Measurements from ENCODE around the gene CAPZA1.
A peak's percentile ranks its signal among the peaks of the same experiment; 100 is the strongest.
"Not testable (repeated sequence)": the region's sequence is repeated elsewhere in the genome, so short reads cannot be mapped to it uniquely, and the experiment has no call there.

CAPZA1 gene

DNA sequence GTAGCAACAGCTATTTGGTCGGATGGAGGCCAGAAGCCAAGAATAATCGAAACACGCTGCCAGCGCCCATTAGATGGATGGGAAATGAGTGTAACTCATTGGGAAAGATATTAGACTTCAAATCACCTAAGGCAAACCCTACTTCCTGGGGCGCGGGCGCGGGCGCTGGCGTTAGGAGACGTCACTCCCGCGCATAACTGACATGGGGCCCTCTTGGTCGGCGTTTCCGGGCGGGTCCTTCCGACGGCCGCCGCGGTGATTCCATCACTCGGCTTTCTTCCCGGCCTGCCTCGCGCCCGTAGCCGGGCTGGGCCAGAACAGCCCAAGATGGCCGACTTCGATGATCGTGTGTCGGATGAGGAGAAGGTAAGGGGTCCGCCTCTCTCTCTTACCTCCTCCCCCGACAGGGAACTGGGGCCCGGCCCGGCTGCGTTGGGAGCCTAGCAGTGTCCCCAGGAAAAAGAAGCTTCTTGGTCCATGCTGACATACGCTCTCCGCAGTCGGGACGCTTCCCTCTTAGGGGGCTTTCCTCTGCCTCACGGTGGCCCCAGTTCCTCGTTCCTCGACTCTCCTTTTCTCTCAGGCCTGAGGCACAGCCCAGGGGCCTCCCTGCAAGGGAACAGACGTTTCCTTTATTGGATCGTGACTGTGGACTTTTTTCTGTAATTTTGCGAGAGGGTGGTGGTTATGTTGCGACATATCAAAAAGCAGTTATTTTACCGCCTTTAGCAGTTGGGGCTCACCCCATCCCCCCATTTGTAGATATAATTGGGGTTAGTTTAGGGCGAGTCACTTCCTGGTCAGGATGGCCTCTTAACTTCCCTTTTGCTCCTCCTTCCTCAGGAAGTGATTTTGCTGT, at the start of gene CAPZA1:
CAPZA1 (plus strand) TSS at position 315 of the 859 bp plus-strand sequence; CDS start at position 328, 13 bp downstream.
- peak; percentile 87 for DNase-seq (ENCODE audit: low read depth)

DNA sequence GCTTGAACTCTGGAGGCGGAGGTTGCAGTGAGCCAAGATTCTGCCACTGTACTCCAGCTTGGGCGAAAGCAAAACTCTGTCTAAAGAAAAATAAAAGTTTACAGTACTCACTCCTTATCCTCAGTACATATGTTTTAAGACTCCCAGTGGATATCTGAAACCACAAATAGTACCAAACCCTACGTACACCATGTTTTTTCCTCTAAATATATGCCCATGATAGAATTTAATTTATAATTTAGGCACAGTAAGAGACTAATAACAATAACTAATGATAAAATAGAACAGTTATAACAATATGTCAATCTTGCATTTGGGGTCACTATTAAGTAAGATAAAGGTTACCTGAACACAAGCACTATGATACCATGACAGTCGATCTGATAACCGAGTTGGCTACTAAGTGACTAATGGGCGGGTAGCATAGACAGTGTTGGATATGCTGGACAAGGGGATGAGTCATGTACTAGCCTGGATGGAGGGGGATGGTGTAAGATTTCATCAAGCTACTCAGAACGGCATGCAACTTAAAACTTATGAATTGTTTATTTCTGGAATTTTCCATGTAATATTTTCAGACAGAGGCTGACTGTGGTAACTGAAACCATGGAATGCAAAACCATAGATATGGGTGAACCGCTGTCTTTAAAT, 44.4 kb upstream of the CAPZA1 start:
- DNase-seq (ENCODE audit: low read depth) = no peak

DNA sequence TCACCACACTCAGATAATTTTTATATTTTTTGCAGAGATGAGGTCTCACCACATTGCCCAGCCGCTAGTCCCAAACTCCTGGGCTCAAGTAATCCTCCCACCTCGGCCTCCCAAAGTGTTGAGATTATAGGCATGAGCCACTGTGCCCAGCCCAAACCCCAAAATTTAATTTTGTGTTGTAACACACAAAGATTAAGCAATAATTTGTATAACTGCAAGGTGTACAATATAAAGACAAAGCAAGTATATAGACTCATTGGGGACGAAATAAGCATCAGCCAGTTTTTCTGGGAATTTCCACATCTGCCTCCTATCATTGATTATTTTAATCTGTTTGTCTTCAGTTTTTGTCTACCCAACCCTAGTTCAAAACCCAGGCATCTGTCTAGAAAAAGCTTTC, 43.4 kb upstream of the CAPZA1 start:
- DNase-seq (ENCODE audit: low read depth) = no peak

DNA sequence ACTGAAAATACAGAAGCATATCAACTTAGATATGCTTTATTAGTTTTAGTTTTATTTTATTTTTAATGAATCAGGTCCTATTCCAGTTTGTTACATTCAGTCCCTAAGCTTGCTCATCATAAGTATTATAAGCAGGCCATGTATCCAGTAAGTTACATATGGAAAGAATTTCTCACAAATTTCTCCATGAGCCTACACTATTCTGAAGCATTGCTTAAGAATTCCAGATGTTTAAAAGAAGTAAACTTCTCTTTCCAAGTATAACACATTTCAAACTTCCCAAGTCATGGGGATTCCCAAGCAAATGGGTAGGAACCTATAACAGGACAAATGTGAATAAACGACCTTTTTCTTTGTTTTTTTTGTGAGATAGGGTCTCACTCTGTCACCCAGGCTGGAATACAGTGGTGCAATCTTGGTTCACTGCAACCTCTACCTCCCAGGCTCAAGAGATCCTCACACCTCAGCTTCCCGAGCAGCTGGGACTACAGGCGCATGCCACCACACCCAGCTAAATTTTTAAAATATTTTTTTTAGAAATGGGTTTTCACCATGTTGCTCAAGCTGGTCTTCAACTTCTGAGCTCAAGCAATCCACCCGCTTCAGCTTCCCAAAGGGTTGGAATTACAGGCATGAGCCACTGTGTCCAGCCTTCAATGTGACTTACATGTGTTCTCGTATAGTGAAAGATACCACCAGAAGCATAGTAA, 39.7 kb upstream of the CAPZA1 start:
- DNase-seq (ENCODE audit: low read depth) = no peak

DNA sequence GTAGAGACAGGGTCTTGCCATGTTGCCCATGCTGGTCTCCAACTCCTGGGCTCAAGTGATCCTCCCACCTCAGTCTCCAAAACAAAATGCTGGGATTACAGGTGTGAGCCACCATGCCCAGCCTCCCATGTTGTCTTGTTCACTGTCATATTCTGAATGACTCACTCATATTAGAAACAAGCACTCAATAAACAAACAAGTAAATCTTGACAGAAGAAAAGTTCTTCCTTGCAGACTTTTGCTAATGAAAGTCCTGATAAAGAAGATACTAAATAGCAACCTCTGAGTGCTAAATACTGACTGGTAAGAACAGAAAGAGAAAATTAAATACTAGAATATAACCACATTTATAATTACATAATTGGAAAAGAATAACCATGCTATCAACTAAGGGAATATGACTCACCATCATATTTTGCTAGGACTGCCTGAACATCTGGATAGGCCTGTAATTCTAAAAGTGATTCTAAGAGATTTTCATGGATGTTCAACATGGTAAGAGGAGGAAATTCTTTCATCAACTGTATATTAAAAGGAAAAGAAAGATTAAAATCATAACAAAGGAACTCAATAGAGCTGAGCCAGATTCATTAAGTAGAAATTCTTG, 37.9 kb upstream of the CAPZA1 start:
- DNase-seq (ENCODE audit: low read depth) = no peak

DNA sequence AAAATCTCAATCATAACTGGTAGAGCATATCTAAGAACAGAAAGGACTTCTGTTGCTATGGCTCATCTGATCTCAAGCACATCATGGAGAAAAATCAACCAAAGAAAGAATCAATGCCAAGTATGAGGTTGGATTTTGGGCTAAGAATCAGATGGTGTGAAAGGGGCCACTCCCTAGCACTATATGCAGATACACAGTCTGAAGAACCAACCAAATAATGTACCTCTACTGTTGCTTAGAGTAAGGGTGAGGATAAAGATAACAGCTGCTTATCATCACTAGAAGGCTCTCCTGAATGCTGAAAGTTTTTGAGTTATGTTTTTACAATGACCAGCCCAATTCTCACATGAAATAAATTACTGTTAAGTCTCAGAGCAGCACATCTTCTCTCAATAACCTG, 36.3 kb upstream of the CAPZA1 start:
- no peak for DNase-seq (ENCODE audit: low read depth)

DNA sequence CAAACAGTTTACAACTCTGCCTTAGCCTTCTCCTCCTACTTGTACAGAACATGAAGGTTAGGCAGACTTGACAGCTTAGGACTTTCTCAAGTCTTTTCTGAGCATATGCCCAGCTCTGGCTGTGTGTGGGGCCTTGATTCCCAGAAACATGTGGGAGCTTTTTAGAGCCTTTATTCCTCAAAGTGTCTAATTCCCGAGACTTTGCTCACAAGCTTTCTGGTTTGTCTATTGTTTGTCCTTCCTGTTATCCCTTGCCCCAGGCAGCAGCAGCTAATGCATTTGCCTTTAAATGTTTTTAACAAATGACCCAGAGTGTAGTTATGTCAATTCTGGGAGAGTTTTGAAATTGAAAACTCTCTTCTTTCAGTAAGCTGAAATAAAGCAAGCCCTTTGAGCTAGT, 29.9 kb upstream of the CAPZA1 start:
- DNase-seq (ENCODE audit: low read depth) = no peak

DNA sequence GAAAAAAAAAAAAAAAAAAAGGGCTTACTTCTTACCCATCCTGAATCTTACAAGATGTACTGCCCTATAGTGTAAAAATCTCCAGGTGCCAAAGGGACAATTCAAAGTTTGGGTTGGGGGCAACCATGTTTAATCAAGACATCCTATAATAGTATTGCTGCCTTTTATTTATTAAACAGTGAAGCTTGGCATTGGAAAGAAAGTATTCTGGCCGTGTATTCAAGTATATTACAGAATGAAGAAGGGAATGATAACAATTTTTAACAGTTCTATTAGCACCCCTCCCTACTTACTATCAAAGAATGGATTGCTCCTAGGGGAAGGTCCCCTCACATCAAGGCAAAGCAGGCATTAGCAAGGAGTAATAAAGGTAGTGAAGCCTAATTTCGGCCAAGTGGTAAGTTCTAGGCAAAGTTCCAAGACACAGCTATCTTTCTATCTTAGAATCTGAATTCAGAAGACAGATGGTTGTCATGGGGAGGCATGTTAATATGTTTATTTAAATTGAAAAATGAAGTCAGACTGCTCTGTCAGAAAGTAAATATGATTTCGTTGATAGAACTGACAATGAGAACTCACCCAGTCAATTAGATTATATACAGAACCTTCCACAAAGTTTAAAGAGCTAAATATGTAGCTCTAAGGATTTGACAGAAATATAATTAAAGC, 25.3 kb upstream of the CAPZA1 start:
- DNase-seq (ENCODE audit: low read depth) = no peak

DNA sequence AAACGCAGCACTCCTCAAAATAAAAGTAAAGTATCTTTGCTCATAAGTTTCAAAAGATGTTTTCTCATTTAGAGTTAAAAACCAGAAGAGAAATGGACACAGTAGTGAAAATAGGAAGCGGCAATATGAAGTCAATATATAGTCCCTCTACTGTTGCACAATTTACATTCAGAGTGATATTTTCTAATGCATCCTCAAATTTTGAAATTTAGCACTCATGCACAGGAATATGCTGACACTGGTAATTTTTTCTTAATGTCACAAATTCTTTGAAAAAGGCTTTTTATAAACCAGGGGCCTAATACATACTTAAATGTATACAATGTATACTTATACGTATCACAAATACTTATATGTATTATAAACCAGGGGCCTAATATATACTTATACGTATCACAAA, 20.2 kb upstream of the CAPZA1 start:
- no peak for DNase-seq (ENCODE audit: low read depth)

DNA sequence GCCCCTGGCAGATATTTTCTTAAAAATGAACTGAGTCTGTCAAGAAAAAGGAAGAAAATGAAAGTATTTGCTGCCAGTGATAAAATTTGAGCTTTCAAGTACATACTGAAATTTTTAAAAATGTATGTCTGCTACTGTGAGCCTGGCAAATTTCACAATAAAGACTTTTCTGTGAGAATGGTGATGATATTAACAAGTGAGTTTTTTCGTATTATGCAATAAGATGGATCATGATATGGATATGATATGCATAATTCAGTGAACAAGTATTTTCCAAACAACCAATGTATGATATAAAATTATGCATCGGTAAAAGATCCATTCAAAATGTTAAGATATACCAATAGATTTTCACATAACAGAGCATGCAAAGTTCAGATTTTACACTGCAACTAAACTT, 16.6 kb upstream of the CAPZA1 start:
- no peak for DNase-seq (ENCODE audit: low read depth)

DNA sequence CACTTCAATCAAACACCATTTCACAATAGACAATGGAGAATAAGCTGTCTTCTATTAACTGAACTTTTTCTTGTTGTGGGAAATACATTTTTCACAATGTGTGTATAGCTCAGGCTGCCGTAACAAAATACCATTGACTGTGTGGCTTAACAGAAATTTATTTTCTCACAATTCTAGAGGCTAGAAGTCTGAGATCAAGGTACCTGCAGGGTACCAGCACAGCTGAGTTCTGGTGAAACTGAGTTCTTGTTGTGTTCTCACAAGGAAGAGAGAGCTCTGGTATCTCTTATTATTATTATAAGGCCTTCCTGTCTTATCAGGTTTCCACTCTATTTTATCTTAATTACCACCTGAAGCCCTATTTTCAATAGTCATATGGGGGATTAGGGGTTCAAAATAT, 16.1 kb upstream of the CAPZA1 start:
- no peak for DNase-seq (ENCODE audit: low read depth)

DNA sequence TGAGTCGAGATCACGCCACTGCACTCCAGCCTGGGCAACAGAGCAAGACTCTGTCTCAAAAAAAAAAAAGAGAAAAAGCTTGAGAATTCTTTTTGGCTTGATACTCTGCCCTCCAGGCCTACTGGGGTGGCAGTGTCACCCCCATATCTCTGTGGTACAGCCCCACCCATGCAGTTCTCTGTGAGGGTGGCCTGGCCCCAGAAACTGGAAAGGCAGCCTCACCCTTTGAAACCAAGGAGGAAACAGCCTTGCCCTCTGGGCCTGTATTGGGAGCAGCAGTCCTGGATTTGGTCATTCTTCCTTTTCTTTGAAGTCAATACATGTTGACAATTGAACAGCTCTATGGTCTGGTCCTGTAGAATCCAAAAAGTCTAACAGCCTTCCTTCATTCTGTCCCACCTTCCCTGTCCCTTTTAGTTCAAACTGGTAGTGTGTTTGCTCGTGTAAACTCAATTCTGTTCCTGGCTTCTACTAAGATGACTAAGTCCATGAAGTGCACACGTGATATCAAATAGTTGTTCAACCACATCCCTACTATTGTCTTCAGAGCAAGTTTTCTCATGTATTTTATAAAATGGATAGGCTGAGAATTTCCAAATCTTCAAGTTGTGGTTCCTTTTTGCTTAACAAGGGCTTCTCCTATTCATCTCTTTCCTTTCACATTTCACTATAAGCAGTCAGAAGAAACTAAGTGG, 13.9 kb upstream of the CAPZA1 start:
- DNase-seq (ENCODE audit: low read depth) = no peak

DNA sequence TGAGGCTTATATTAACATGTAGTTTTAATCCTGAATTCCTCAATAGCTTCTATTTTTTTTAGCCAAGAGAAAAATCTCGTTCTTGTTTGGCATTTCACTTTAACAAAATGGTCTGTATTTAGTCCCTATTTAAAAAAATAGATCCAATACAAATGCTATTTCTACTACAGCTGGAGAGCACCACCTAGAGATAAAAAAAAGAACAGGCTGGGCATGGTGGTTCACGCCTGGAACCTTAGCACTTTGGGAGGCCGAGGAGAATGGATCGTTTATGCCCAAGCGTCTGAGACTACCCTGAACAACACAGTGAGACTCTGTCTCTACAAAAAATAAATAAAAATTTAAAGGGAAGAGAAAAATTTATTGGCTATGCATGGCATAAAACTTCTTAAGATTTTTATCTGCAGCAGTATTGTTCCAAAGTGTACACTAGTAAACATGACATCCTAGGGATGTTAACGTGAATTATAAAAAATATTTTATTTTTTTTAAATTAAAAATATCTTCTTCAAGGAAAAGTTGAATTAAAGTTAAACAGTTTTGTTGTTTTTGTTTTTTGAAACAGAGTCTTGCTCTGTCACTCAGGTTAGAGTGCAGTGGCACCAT, 5.1 kb upstream of the CAPZA1 start:
- DNase-seq (ENCODE audit: low read depth) = no peak

DNA sequence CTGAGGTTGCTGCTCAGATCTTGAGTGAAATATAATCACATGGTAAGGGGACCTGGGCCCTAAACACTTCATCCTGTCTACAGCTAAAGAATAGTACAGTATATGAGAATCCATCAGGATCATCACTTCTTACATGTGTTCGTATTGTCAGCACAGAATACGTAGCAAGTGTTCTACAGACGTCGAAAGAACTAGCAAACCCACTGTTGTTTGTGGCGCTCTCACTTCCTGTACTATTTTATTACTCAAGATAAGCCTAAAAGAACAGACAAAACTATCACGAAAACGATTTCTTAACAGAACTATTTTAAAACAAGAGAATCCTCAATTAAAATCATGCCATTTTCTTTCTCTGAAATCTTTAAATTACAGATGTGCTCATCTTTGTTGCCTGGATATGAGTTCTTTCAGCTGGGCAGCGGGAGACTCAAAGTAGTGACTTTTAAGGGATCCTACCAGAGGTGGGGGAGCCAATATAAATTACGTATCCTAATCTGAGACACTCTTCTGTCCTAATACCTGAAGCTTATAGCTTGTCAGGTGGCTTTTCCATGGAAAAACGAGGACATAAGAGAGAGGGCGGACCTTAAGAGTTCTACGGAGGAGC, 1.4 kb upstream of the CAPZA1 start:
- peak; percentile 10 for DNase-seq (ENCODE audit: low read depth)

DNA sequence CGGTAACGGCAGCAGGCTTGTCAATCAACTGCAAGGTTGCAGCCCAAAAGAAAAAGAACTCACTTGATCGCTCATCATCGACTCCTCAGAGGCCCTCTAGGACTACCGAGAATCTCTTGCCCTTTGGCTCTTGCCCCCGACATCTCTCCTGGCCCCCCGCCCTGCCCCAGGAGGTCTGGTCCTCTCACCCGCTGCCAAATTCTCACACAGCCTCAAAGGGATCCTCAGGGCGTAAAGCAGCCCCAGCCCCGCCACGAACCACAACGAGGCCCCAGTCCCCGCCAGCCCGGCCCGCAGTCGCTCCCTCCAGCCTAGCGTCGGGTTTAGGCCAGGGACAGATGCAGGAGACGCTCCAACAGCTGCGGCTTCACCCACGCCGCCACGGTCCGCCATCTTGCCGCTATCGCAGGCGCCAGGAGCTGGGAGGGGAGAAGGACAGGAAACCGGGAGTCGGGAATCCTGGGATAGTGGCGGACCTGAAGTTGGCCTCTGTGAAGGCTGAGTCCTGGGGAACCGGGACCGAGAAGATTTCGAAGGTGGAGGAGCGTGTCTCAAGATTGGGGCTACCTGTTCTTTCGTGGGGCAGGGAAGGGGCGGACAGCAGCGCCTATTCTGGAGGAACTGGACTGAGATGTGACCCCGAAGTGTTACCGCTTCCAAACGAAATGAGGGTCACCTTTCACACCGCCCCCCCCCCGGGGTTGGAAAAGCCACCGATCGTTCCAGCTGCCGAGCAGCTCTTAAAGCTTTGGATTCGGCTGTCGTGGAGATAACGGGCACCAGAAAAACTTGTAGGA, 713 bp upstream of the CAPZA1 start, which contains the start of gene ST7L:
ST7L (minus strand) TSS at position 421 of the 797 bp plus-strand sequence; CDS start at position 393, 28 bp downstream.
- peak; percentile 46 for DNase-seq (ENCODE audit: low read depth)

DNA sequence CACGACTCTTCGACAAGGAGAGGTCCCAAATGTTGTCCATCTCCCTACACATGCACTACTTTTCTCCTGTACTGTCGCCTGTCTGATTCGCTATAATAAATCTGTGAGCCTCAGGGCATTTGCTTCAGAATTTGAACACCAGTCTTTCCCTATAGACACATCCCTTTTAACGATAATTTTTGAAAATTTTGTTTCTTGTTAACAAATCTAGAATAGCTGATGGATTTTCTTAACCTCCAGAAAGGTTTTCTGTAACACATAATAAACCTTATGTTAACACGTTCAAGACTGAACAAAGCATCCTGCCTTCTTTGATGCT, 704 bp downstream of the CAPZA1 start:
- no peak for DNase-seq (ENCODE audit: low read depth)

DNA sequence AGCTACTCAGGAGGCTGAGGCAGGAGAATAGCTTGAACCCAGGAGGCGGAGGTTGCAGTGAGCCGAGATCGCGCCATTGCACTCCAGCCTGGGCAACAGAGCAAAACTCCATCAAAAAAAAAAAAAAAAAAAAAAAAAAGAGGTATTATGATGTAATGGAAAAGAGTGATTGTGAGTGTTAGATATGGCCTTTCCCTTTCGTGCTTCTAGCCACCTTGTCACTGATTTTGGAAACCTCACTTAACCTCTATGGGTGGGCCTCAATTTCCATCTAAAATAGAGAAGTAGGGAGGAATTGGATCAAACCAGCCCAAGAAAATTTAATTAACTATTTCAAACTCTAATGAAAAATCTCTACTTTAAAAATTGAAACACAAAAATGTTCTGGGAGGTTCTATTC, 4.9 kb downstream of the CAPZA1 start:
- DNase-seq (ENCODE audit: low read depth) = not testable (repeated sequence)

DNA sequence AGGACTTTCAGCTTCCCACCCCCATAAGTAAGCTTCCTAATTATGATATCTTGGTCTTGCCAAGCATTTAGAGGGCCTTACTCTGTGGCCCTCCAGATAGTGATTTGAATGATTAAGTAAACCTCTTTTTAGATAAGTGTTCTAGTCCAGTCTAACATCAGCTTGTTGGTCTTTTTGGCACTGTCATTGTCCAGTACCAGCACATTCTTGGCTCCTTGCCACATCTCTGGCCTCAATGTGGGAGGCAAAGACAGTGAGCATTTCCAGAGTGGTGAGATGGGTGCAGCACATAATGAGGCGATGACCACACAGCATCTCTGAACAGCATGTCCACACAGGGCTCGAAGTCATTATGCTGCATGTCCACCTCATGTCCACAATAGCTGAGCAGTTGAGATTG, 6.1 kb downstream of the CAPZA1 start:
- DNase-seq (ENCODE audit: low read depth) = no peak

DNA sequence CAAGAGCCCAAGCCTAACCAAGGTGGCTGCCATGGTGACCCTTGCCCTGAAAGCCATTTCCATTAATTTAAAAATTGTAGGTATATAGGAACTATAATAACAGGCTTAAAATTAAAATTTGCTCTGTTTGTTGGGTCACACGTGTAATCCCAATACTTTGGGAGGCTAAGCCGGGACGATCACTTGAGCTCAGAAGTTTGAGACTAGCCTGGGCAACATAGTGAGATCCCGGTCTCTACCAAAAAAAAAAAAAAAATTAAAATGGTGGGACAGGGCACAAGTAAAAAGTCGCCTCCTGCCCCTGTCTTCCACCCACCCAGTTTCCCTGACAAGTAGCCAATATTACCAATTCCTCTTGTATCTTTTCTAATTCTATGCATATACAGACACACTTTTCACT, 6.6 kb downstream of the CAPZA1 start:
- no peak for DNase-seq (ENCODE audit: low read depth)

DNA sequence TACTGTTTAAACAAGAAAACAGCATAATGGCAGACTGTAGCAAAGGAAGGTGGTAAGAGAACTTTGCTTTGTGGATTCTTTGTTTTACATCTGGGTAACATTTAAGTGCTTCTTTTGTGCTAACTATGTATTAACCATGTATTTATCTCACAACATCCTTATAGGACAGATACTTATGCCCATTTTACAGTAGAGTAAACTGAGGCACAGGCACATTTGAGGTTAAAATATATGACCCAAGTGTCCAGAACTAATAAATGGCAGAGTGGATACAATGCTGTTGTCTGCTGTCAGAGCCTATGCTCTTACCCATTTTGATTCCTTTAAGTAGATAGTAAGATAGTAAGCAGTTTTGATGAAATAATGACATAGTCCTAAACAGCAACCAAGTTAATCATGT, 7.3 kb downstream of the CAPZA1 start:
- no peak for DNase-seq (ENCODE audit: low read depth)
